Mammary epithelial cell (primary cell): ENCODE measurements around the gene TREM1.

Experiments
- EZH2 ChIP-seq: IDR thresholded peaks from 2 replicates; pipeline ENCODE4 v1.6.1; 2012; ENCODE audit warnings: low read length, inconsistent platforms, borderline replicate concordance
- TF ChIP-seq, protein P1 (sequence below), 2 donors: IDR thresholded peaks in 1 of 2; conservative IDR thresholded peaks in 1 of 2; 2 replicates each; pipeline ENCODE4 v1.5.1; 2011 to 2012; ENCODE audit warnings: inconsistent platforms in 2 of 2, low read length in 2 of 2, mild to moderate bottlenecking in 2 of 2, control low read depth in 1 of 2, low read depth in 1 of 2; ENCODE audit not compliant: insufficient read depth in 1 of 2; ENCODE audit errors: extremely low read depth in 1 of 2

DNA sequence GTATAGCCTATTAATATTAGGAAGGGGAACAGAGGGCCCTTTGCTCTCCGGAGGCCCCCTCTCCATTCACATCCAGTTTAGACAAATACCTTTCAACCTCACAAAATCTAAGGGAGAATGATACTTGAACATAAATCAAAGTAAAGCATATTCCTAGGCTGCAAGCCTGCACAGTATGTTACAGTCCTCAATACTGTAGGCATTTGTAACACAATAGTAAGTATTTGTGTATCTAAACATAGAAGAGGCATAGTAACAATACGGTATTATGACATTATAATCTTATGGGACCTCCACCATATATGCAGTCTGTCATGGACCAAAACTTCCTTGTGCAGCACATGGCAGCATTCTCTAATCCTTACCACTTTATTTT, 2.3 kb upstream of the TREM1 start:
- TF ChIP-seq, protein P1, sequence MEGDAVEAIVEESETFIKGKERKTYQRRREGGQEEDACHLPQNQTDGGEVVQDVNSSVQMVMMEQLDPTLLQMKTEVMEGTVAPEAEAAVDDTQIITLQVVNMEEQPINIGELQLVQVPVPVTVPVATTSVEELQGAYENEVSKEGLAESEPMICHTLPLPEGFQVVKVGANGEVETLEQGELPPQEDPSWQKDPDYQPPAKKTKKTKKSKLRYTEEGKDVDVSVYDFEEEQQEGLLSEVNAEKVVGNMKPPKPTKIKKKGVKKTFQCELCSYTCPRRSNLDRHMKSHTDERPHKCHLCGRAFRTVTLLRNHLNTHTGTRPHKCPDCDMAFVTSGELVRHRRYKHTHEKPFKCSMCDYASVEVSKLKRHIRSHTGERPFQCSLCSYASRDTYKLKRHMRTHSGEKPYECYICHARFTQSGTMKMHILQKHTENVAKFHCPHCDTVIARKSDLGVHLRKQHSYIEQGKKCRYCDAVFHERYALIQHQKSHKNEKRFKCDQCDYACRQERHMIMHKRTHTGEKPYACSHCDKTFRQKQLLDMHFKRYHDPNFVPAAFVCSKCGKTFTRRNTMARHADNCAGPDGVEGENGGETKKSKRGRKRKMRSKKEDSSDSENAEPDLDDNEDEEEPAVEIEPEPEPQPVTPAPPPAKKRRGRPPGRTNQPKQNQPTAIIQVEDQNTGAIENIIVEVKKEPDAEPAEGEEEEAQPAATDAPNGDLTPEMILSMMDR (conservative IDR thresholded peaks at IDR 0.05 in 1 of 2, IDR thresholded peaks at IDR 0.05 in 1 of 2; ENCODE audit: extremely low read depth in 1 of 2, insufficient read depth in 1 of 2, low read depth in 1 of 2, low read length in 2 of 2): no peak
- TF ChIP-seq EZH2: no peak
